Activated naive CD4-positive, alpha-beta T cell treated with anti-CD3 and anti-CD28 coated beads, Interleukin-2, amount 10 ng/mL, durations not matched to agents 7 days and 5 days (primary cell): ENCODE data around the gene CAMKK2.

ENCODE experiments used
- CTCF ChIA-PET: fragments of 350-600 bp; sonication (Branson Sonifier 250); formaldehyde crosslinking; loops from one replicate; lab custom pipeline; 2021; ENCODE audit warnings: antibody characterized with exemption; lab: Charles Lee
- DNase-seq: peaks from one replicate; pipeline ENCODE4 v3.0.0-alpha.2; 2020
- H3K27ac Mint-ChIP-seq: one replicate; pipeline ENCODE4 v1.8.0; 2021; ENCODE audit warnings: mild to moderate bottlenecking, moderate library complexity, mixed read lengths
- H3K27me3 Mint-ChIP-seq: one replicate; pipeline ENCODE4 v1.8.0; 2021; ENCODE audit warnings: mild to moderate bottlenecking, mixed read lengths
- H3K36me3 Mint-ChIP-seq: one replicate; pipeline ENCODE4 v1.8.0; 2021; ENCODE audit warnings: mixed read lengths
- H3K4me1 Mint-ChIP-seq: one replicate; pipeline ENCODE4 v1.8.0; 2021; ENCODE audit warnings: mixed read lengths
- H3K4me3 Mint-ChIP-seq: one replicate; pipeline ENCODE4 v1.8.0; 2021; ENCODE audit warnings: mild to moderate bottlenecking, moderate library complexity, mixed read lengths
- H3K9me3 Mint-ChIP-seq: one replicate; pipeline ENCODE4 v1.8.0; 2021; ENCODE audit warnings: mixed read lengths

Gene CAMKK2

DNA sequence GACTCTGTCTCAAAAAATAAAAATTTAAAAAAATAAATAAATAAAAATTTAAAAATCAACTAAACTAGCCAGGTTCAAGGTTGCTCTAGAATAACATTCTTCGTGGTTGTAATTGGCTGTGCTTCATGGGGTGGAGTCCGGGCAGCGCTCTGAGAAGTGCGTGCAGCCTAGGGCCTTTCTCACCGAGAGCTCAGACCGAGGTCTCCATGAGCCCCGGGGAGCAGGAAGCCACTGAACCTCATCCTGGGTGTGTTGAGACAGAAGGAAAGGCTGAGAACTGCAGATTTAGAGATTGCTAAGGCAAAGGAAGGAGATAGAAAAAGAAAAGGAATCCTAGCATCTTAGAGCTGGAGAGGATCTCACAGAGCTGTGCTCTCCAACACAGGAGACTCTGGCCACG lies 71.9 kb downstream of the CAMKK2 start:
- CTCF ChIA-PET, result interaction anchor here (0.7 to 1.8 kb wide), 10 partner anchors 9 to 165 kb away, joined by 3 to 6 read pairs (median 4); partner anchors contain the start of gene P2RX7
- Mint-ChIP-seq H3K4me1 (peaks cover 79% of the 10 kb centered on the region), H3K9me3 (peaks cover 1% of the 10 kb centered on the region), H3K4me3 (peak overlapping the region; percentile 31), H3K27me3 (no peaks in the 10 kb centered on the region), H3K36me3 (peaks cover 70% of the 10 kb centered on the region), H3K27ac (peak overlapping the region; percentile 96)
- peak; percentile 84 for DNase-seq

DNA sequence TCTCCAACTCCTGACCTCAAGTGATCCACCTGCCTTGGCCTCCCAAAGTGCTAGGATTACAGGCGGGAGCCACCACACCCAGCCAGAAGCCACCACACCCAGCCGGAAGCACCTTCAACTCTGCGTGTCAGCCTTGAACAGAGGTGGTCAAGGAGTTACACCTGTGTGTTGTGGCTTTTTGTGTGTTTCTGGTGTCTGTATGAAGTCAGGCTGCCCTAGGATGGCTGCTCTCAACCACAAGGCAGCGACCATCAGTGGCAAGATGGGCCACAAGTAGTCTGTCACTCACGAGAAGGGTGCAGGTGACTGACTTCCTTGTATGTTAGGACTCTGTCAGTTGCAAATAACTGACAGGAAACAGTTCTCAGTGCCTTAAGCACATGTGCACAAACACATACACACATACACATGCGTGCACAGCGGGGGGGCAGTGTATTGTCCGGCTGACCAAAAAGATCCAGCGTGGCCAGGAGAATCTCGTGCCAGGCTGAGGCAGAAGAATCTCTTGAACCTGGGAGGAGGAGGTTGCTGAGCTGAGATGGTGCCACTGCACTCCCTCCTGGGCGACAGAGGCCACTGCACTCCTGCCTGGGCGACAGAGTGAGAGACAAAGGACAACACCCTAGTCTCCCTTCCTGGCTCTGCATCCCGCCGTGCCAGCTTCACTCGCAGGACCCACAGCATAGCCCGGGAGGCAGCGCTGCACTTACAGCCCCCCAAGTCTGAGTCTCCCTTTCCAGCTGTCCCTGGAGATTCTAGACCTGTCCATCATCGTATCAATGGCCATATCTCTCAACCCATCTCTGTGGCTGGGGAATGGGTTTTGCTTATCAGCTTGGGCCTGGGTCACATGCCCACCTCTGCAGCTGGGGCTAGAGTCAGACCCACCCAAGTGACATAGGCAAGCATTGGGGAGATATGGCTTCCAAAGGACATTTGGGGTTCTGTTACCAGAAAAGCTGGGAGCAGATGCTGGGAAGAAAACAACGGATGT lies 72.9 kb downstream of the CAMKK2 start:
- CTCF ChIA-PET, result interaction anchor here (0.6 to 1.8 kb wide), 11 partner anchors 8 to 884 kb away, joined by 3 to 5 read pairs (median 3); no protein-coding TSS in a partner anchor
- H3K27me3 Mint-ChIP-seq, result no peaks in the 10 kb centered on the region
- H3K9me3 Mint-ChIP-seq, result peaks cover 1% of the 10 kb centered on the region
- H3K36me3 Mint-ChIP-seq, result peaks cover 72% of the 10 kb centered on the region
- peak; percentile 78 for DNase-seq
- peak overlapping the region; percentile 96 for H3K27ac Mint-ChIP-seq
- peak overlapping the region; percentile 9 for H3K4me3 Mint-ChIP-seq
- H3K4me1 Mint-ChIP-seq, result peaks cover 75% of the 10 kb centered on the region

DNA sequence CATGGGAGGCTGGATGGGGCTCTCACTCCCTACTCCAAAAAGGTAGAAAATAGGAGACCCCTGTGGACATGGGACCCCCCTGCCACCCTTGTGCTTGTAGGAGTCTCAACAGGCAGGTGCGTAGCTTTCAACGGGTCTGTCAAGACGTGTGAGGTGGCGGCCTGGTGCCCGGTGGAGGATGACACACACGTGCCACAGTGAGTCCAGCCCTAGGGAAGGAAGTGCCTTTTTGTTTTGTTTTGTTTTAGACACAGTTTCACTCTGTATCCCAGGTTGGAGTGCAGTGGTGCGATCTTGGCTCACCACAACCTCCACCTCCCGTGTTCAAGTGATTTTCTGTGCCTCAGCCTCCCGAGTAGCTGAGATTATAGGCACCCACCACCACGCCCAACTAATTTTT lies 73.7 kb downstream of the CAMKK2 start:
- H3K4me1 Mint-ChIP-seq, result peaks cover 74% of the 10 kb centered on the region

DNA sequence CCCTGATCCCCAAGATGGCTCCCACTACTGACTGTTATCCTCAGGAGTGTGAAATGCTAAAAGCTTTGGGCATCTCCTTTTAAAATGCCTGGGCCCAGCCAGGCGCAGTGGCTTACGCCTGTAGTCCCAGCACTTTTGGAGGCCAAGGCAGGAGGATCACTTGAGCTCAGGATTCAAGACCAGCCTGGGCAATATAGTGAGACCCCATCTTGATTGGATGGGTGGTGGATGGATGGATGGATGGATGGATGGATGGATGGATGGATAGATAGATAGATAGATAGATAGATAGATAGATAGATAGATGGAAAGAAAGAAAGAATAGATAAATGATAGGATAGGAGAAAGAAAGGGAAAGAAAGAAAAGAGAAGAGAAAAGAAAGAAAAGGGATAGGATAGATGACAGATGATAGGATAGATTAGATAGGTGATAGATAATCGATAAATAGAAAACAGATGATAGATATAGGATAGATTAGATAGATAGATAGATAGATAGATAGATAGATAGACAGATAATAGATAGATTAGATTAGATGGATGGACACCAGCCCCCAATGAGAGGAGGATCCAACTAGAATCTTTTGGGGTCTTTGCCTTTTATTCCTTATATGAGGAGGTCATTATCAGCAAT lies 77.0 kb downstream of the CAMKK2 start:
- peak overlapping the region; percentile 40 for H3K27ac Mint-ChIP-seq
- peaks cover 62% of the 10 kb centered on the region for H3K4me1 Mint-ChIP-seq
- H3K36me3 Mint-ChIP-seq, result peaks cover 85% of the 10 kb centered on the region
- no peaks in the 10 kb centered on the region for H3K27me3 Mint-ChIP-seq
- no peak overlapping the region for H3K4me3 Mint-ChIP-seq
- H3K9me3 Mint-ChIP-seq, result peaks cover 1% of the 10 kb centered on the region
- no peak for DNase-seq
- CTCF ChIA-PET, result no interaction called here

More for the DNA sequence above, 73.7 kb downstream of the CAMKK2 start:
- CTCF ChIA-PET, result interaction anchor here (0.8 to 1.7 kb wide), 3 partner anchors 16 to 182 kb away, joined by 3 to 4 read pairs (median 3); no protein-coding TSS in a partner anchor
- Mint-ChIP-seq H3K36me3 (peaks cover 78% of the 10 kb centered on the region), H3K27ac (peak overlapping the region; percentile 96), H3K27me3 (no peaks in the 10 kb centered on the region), H3K4me3 (peak overlapping the region; percentile 8), H3K9me3 (peaks cover 1% of the 10 kb centered on the region)
- peak; percentile 51 for DNase-seq

DNA sequence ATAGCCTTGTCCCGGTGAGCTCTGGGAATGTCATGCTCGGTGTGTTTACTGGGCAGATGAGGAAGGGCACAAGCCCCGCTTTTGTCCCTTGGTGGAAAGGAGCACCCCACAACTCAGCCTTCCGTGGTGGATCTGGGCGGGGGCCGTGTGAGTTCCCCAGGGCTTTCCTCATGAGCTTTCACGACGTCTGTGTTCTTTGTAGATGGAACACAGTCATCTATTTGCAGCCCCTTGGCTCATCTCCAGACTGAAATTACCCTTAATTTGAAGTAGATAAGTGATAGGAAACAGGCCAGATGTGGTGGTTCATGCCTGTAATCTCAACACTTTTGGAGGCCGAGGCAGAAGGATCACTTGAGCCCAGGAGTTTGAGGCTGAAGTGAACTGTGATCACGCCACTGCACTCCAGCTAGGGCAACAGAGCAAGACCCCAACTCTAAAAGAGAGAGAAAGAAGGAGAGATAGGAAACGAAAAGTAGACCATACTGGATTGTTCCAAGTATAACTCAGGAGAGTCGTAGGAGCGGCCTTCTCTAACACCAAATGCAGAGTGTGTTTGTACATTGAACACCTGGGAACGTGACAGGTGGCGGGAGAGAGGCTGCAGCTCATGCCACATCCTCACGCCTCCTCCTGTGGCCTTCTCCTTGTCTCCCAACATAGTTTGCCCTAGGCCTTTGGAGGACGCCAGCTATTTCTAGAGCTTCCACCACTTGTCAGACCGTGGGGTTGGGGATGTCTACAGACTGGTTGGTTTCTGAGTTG lies 77.7 kb downstream of the CAMKK2 start:
- Mint-ChIP-seq H3K9me3 (peaks cover 1% of the 10 kb centered on the region), H3K27me3 (no peaks in the 10 kb centered on the region), H3K27ac (no peak overlapping the region), H3K4me3 (no peak overlapping the region), H3K36me3 (peaks cover 85% of the 10 kb centered on the region), H3K4me1 (peaks cover 62% of the 10 kb centered on the region)
- DNase-seq, result peak; percentile 17
- CTCF ChIA-PET, result interaction anchor here (2.1 kb wide), 1 partner anchor 11 kb away, joined by 7 read pairs; no protein-coding TSS in a partner anchor

DNA sequence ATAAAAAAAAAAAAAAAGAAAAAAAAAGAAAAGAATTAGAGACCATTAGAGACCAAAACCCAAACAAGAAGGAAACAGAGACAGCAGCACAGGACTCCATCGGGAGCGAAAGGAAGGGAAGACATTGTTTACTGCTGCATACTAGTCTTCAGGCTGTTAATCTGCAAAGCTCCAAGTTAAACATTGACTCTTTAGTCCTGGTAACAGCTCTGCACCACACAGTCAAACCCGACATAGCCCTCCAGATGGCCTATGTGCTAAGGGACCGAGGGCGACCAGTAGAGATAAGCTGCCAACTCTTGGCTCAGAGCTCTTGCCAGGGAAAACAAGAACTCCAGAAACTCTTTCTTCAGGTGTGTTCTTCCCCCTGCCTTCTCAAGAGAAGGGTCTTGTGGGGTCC lies 78.7 kb downstream of the CAMKK2 start:
- Mint-ChIP-seq H3K9me3 (peaks cover under 1% of the 10 kb centered on the region), H3K4me1 (peaks cover 61% of the 10 kb centered on the region), H3K27me3 (no peaks in the 10 kb centered on the region), H3K27ac (peak overlapping the region; percentile 19), H3K4me3 (no peak overlapping the region), H3K36me3 (peaks cover 79% of the 10 kb centered on the region)
- DNase-seq, result no peak
- CTCF ChIA-PET, result interaction anchor here (2.1 kb wide), 1 partner anchor 12 kb away, joined by 7 read pairs; no protein-coding TSS in a partner anchor

DNA sequence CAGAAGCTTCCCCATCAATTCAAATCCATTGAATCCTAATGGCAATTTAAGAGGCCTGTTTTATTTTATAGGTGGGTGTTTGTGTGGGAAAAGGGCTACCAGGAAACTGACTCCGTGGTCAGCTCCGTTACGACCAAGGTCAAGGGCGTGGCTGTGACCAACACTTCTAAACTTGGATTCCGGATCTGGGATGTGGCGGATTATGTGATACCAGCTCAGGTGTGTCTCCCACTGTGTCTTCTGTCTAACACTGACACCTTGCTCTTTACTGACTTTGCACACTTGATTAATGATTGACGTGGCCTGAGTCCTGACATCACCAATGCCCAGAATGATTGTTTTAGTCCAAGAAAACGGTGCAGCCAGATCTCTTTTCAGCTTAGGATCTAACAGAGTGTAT lies 79.4 kb downstream of the CAMKK2 start:
- no peaks in the 10 kb centered on the region for H3K9me3 Mint-ChIP-seq
- H3K4me3 Mint-ChIP-seq, result no peak overlapping the region
- CTCF ChIA-PET, result interaction anchor here (0.6 to 2.1 kb wide), 2 partner anchors 13 to 24 kb away, joined by 3 to 7 read pairs; no protein-coding TSS in a partner anchor
- DNase-seq, result no peak
- no peak overlapping the region for H3K27ac Mint-ChIP-seq
- peaks cover 58% of the 10 kb centered on the region for H3K4me1 Mint-ChIP-seq
- no peaks in the 10 kb centered on the region for H3K27me3 Mint-ChIP-seq
- peaks cover 77% of the 10 kb centered on the region for H3K36me3 Mint-ChIP-seq

DNA sequence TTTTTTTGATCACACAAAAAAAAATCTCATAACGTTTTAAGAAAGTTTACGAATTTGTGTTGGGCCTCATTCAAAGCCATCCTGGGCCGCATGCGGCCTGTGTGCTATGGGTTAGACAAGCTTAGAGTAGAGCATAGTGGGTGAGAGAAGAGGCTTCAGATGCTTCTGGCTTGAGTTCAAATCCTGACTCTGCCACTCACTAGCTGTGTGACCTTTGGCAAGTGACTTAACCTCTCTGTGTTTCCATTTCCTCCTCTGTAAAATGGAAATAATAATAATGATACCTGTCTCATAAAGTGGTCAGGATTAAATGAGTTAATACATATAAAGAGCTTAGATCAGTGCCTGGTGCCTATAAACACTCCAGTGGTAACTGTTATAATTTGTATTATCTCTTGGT lies 80.4 kb downstream of the CAMKK2 start:
- H3K36me3 Mint-ChIP-seq, result peaks cover 76% of the 10 kb centered on the region
- H3K4me3 Mint-ChIP-seq, result no peak overlapping the region
- peak overlapping the region; percentile 11 for H3K27ac Mint-ChIP-seq
- CTCF ChIA-PET, result interaction anchor here (1.0 to 1.4 kb wide), 2 partner anchors 8 to 33 kb away, joined by 3 read pairs; no protein-coding TSS in a partner anchor
- peaks cover 60% of the 10 kb centered on the region for H3K4me1 Mint-ChIP-seq
- no peak for DNase-seq
- no peaks in the 10 kb centered on the region for H3K9me3 Mint-ChIP-seq
- no peaks in the 10 kb centered on the region for H3K27me3 Mint-ChIP-seq

DNA sequence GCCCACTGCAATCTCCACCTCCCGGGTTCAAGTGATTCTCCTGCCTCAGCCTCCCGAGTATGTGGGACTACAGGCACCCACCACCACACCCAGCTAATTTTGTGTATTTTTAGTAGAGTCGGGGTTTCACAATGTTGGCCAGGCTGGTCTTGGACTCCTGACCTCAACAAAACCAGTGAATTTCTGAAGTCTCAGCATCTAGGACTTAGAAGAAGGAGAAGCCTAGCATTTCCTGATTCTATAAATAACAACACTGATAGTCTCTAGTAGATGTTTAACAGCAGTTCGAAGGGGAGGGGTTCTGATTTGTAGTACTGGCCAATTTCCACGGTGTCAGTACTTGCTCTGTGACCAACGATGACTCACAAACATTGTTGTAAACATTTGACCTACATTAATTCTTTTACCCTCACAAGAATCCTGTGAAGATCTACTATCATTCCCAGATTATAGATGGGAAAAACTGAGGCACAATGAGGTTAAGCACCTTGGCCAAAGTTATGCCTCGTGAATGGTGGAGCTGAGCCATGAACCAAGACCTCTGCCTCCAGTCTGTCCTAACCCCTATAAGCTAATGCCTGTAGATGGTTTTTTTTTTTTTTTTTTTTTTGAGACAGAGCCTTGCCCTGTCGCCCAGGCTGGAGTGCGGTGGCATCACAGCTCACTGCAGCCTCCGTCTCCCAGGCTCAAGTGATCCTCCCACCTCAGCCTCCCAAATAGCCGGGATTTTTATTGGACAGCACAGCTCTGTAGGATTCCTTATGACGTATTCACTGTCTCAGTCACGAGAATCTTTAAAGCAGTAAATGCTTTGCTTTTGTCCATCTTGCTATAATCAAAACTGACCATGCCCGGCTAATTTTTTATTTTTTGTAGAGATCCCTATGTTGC lies 81.4 kb downstream of the CAMKK2 start:
- Mint-ChIP-seq H3K27me3 (no peaks in the 10 kb centered on the region), H3K27ac (peak overlapping the region; percentile 71), H3K4me3 (no peak overlapping the region), H3K36me3 (peaks cover 73% of the 10 kb centered on the region), H3K9me3 (no peaks in the 10 kb centered on the region), H3K4me1 (peaks cover 58% of the 10 kb centered on the region)
- CTCF ChIA-PET, result interaction anchor here (1.0 to 1.4 kb wide), 3 partner anchors 9 to 32 kb away, joined by 3 to 4 read pairs (median 3); no protein-coding TSS in a partner anchor
- DNase-seq, result no peak

DNA sequence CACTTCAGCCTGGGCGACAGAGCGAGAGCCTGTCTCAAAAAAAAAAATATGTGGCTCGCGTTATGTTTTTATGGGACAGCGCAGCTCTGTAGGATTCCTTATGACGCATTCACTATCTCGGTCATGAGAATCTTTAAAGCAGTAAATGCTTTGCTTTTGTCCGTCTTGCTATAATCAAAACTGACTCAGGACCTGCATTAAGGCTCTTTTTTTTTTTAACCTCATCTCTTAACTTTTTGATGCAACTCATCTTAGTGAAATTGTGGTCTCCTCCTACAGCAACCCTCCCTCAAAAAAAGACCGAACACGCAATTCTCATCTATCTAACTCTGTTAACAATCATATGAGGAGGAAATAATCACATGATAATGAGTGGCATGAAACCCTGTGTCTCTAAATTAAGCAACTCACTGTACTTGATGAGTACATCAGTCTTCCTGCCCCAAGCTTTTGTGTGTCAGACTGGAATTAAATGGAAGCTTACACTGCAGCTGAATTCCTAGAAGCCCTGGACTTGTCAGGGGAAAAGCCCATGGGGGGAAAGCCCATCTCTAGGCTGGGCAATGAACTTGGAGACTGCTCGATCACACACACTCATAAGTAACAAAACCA lies 82.2 kb downstream of the CAMKK2 start:
- Mint-ChIP-seq H3K4me1 (peaks cover 56% of the 10 kb centered on the region), H3K27ac (peak overlapping the region; percentile 70), H3K4me3 (no peak overlapping the region), H3K36me3 (peaks cover 65% of the 10 kb centered on the region), H3K9me3 (no peaks in the 10 kb centered on the region), H3K27me3 (peaks cover 5% of the 10 kb centered on the region)
- DNase-seq, result no peak
- CTCF ChIA-PET, result interaction anchor here (0.6 to 1.2 kb wide), 2 partner anchors 10 to 17 kb away, joined by 3 to 4 read pairs; no protein-coding TSS in a partner anchor

DNA sequence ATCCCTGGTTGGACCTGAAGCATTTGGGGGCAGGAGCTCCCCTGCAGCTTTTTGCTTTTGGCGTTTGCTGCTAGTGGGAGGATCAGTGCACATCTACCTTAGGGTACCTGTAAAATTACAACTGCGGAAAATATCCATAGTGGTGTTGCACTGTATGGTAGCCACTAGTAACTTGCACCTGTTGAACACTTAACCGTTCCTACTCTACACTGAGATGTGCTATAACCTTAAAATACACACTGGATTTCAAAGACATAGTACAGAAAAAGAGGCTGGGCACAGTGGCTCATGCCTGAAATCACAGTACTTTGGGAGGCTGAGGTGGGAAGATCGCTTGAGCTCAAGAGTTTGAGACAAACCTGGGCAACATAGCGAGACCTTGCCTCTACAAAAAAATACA lies 83.6 kb downstream of the CAMKK2 start:
- H3K9me3 Mint-ChIP-seq, result no peaks in the 10 kb centered on the region
- H3K4me1 Mint-ChIP-seq, result peaks cover 66% of the 10 kb centered on the region
- H3K4me3 Mint-ChIP-seq, result no peak overlapping the region
- CTCF ChIA-PET, result interaction anchor here (0.6 to 1.0 kb wide), 2 partner anchors 11 to 93 kb away, joined by 3 read pairs; no protein-coding TSS in a partner anchor
- H3K36me3 Mint-ChIP-seq, result peaks cover 51% of the 10 kb centered on the region
- no peak for DNase-seq
- peaks cover 7% of the 10 kb centered on the region for H3K27me3 Mint-ChIP-seq
- H3K27ac Mint-ChIP-seq, result peak overlapping the region; percentile 22
